CD4-positive, alpha-beta T cell treated with Interferon gamma for 1 hour (primary cell): ENCODE data around the gene ATP8A2.
A peak's percentile ranks its signal among the peaks of the same experiment; 100 is the strongest.
"Not testable (repeated sequence)": the region's sequence is repeated elsewhere in the genome, so short reads cannot be mapped to it uniquely, and the experiment has no call there.

Experiments used
- DNase-seq: peaks from one replicate; pipeline ENCODE4 v3.0.0-alpha.2; 2020

The ATP8A2 gene

GRCh38 chr13:26058704-26059103, 686.9 kb downstream of the ATP8A2 start:
- no peak for DNase-seq

GRCh38 chr13:26060357-26060756, 688.6 kb downstream of the ATP8A2 start:
- DNase-seq = no peak

GRCh38 chr13:26061256-26061655, 689.5 kb downstream of the ATP8A2 start:
- DNase-seq = no peak

GRCh38 chr13:26061947-26062346, 690.2 kb downstream of the ATP8A2 start:
- no peak for DNase-seq

- peak; percentile 11 for DNase-seq
Observed at GRCh38 chr13:26062853-26063444, 691.2 kb downstream of the ATP8A2 start.

GRCh38 chr13:26066492-26066891, 694.7 kb downstream of the ATP8A2 start:
- DNase-seq = not testable (repeated sequence)

- no peak for DNase-seq
Observed at GRCh38 chr13:26067601-26068000, 695.8 kb downstream of the ATP8A2 start.

- not testable (repeated sequence) for DNase-seq
Observed at GRCh38 chr13:26068372-26068771, 696.6 kb downstream of the ATP8A2 start.

- DNase-seq = not testable (repeated sequence)
Observed at GRCh38 chr13:26069642-26070041, 697.9 kb downstream of the ATP8A2 start.

GRCh38 chr13:26071691-26072090, 699.9 kb downstream of the ATP8A2 start:
- no peak for DNase-seq

GRCh38 chr13:26072335-26072734, 700.6 kb downstream of the ATP8A2 start:
- not testable (repeated sequence) for DNase-seq

- DNase-seq = no peak
Observed at GRCh38 chr13:26074706-26075105, 702.9 kb downstream of the ATP8A2 start.
